Fibroblast of gingiva (primary cell): Measurements from ENCODE around the gene FARP1.

Experiments used
- DNase-seq: peaks from one replicate; pipeline ENCODE4 v3.0.0-alpha.2; 2011; ENCODE audit warnings: low read depth

The FARP1 gene

GRCh38 chr13:98428256-98428966, 285.5 kb downstream of the FARP1 start:
- no peak for DNase-seq

DNA sequence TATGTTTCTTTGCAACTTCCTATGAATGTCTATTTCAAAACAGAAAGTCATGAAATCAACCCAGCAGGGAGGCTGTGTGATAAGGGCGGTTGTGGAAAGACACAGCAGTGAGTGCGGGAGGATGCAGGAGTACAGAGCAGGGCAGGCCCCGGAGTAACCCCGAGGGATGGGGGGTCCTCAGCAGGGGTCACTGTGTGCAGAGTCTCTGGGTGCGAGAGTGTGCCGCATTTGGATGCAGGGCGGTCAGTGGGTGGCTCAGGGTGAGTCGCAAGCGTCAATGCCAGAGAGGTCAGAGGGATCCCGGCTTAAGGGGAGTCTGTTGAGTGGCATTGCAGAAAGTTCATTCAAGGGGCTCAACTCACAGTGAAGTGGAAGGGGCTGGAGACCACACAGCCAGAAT, 286.2 kb downstream of the FARP1 start:
- no peak for DNase-seq

GRCh38 chr13:98429531-98429930, 286.6 kb downstream of the FARP1 start:
- DNase-seq, result no peak

GRCh38 chr13:98429977-98430736, 287.3 kb downstream of the FARP1 start:
- no peak for DNase-seq

- DNase-seq, result no peak
Observed at GRCh38 chr13:98432638-98433037, 289.7 kb downstream of the FARP1 start.

GRCh38 chr13:98433654-98434053, 290.8 kb downstream of the FARP1 start:
- DNase-seq, result no peak

DNA sequence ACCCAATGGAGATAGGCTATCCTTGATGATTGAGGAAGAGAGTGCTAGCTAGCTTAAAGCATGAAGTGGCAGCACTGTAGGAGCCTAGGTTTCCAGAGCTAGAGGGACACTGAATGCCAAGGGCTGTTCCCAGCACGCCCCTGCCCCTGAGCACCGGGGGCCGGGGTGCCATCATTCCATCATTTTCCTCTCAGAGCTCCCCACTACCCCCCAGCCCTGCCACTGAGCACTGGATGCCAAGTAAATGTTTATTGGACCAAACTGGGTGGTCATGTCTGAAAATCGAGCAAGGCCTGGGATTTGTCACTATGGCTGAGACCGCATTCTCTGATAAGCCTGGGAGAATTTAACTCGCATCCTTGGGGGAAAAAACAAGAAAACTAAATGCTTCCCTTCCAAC, 291.2 kb downstream of the FARP1 start:
- DNase-seq, result no peak

DNA sequence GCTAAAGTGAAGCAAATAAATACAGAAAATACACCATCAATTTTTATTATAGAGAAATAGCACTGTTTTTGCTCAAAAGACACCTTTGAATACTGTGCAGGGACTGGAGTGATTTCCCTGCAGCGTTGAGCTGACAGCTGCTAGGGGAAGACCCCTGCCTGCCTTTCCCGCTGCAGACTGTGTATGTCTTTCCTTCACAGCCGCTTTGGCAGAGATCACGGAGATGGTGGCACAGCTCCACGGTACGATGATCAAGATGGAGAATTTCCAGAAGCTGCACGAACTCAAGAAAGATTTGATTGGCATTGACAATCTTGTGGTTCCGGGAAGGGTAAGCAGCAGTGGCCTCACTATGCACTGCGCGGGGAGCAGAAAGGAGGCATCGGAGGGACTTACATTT, 292.5 kb downstream of the FARP1 start:
- no peak for DNase-seq

DNA sequence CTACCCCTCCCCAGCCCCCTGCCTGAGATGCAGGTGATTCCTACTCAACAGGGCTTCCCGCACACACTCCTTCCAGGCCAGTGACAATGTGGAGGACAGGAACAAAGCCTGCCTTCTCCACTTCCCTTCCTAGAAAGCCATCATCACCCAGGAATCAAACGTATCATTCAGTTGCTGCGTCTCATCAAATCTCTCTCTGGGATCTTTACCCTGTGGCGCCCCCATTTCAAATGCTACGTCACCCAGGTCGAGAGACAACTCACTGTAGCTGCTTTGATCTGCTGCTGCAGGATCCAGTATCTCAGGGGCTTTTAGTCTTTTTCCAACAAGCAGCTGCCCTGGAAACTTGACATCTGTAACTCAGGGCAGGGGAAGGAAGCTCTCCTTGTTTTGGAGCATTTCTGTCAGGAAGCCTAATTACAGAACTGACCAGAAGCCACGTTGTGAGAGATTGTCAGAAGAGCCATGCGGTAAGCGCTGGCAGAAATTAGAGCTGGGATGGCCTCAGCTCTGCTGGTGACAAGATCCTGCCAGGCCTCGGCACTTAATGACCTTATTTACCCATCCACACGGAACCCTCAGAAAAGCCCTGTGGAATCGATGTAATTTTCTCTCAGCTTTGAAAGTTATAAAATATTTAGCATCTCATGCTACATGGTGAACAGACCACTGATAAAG, 293.5 kb downstream of the FARP1 start:
- no peak for DNase-seq

- DNase-seq, result no peak
Observed at GRCh38 chr13:98438246-98439125, 295.6 kb downstream of the FARP1 start.

- no peak for DNase-seq
Observed at GRCh38 chr13:98439126-98439828, 296.4 kb downstream of the FARP1 start.

- no peak for DNase-seq
Observed at GRCh38 chr13:98439896-98440295, 297.0 kb downstream of the FARP1 start.

- no peak for DNase-seq
Observed at GRCh38 chr13:98440390-98441055, 297.6 kb downstream of the FARP1 start.

DNA sequence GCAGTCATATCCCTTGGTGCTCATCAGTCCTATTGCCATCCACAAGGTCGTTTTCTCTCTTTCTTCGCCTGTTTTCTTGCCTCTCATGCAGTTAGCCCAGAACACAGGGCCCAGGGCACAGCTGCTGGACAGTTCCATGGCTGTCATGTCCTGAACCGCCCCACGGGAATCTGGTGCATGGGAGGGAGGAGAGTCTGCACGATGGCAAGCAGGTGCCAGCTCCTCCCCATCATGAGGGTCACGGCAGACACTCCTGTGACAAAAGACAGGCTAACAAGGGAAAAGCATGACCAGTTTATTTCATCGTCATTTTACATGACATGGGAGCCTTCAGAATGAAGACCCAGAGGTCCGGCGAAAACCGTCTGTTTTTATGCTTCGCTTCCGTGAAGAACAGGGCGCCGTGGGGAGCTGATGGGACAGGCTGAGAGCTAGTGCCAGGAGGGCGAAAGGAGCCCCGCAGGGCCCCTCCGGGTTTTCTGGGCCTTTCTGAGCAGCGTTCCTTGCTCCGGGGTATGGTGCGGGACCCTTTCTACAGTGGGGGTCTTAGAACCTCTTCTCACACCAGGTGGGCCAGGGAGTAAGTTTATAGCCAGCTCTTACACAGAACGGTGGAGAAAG, 298.3 kb downstream of the FARP1 start:
- DNase-seq, result no peak

- no peak for DNase-seq
Observed at GRCh38 chr13:98442391-98443230, 299.7 kb downstream of the FARP1 start.

DNA sequence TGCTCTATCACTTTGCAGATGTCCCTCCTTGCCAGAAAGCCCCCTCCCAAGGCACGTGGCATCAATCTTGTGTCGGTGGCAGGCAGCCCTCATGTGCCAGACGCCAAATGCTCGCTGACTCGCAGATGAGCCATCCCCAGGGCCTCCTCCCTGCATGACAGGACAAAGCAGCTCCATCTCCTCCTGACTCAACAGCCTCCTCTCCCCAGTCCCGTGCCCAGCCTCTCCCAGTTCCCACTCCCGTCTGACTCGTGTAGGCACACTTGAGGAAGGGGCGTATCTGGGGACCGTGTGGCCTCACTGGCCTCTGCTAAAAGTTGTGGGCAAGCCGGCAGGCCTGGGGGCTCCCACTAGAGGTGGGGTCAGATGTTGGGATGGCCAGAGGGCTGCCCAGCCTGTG, 300.4 kb downstream of the FARP1 start:
- DNase-seq, result peak; percentile 23

DNA sequence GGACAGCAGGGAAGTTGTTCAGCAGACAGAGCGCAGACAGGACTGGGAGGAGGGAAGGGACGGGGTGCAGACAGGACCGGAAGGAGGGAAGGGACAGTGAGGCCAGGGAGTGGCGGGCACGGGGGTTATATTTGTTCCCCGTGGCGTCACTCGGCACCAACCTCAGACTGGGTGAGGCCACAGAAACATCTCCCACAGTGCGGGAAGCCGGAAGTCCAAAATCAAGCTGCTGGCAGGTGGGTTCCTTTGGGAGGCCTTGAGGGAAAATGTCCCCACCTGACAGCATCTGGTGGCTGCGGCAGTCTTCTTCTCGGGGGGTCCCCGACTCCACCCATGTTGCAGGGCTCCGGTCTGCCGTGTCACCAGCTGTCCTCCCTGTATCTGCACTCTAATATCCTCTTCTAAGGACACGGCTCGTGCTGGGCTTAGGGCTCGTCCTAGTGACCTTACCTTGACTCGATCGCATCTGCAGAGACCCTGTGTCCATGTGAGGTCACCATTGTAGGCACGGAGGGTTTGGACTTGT, 301.0 kb downstream of the FARP1 start:
- no peak for DNase-seq

- no peak for DNase-seq
Observed at GRCh38 chr13:98444381-98444780, 301.5 kb downstream of the FARP1 start.
